GM21360 (cell line): ENCODE measurements around the gene SETBP1.

Experiments
- ATAC-seq: cut with Tn5 transposase; IDR thresholded peaks from one replicate; pipeline ENCODE4 v1.9.1; 2021; ENCODE audit warnings: mild to moderate bottlenecking, moderate library complexity; ENCODE audit not compliant: unreplicated experiment

SETBP1 gene

DNA sequence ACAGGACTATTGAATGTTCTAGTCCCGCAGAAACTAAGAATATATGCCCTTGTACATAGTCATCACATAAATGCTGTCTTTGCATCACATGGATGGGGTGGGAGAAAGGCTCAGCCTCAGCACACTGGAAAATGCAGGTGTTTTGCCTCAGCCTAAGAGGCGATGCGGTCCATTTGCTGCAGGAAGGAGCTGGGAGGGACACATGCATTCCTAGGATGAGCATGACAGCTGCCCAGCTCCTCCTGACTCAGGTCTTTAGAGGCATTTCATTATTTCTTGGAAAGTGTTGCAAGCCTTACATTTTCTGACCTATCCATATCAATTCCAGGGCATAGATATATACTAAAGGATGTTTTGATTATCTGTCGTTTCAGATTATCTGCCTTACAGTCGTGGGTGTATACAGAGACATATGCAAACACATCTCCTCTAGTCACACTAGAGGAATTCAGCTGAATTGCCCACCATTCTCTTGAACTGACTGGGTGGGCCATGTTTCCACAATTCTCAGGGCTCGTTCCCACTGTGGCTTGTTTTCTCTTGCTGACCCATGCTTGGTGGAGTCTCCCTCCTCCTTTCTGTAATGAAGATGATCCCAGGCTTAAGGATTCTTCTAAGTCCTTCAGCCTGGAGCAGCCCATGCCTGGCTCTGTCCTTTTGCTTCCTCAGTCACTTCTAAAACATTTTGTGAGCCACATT, 156.9 kb downstream of the SETBP1 start:
- no peak for ATAC-seq

DNA sequence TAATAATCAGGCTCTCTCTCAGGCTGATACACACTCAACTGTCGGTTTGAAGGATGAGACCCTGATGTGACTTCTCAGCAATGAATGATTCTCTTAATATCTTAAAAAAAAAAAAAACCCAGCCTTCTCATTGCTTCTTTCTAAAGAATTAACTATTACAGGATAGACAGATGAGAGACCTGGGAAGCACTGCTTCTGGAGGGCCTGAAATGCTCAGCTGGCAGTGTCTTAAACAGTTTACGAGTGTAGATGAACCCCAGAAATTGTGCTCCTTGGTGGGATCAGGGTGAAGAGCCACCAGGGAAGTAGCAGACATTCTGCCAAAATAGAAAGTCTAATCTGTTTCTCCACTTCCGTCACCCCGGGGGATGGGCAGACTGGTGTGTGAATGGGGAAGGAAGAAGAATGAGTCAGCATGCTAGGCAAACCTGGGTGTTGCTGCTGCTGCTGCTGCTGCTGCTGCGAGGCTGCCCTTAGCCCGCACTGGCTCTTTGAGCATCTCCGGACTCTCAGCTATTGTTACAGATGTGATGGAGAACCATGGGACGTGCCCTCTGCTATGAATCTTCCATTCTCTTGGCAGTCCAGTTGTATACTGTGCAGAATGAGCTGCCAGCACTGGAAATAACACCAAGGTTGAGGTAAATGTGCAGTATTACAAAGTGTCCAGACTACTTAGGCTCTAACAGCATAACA, 158.4 kb downstream of the SETBP1 start:
- peak; percentile 98 for ATAC-seq

DNA sequence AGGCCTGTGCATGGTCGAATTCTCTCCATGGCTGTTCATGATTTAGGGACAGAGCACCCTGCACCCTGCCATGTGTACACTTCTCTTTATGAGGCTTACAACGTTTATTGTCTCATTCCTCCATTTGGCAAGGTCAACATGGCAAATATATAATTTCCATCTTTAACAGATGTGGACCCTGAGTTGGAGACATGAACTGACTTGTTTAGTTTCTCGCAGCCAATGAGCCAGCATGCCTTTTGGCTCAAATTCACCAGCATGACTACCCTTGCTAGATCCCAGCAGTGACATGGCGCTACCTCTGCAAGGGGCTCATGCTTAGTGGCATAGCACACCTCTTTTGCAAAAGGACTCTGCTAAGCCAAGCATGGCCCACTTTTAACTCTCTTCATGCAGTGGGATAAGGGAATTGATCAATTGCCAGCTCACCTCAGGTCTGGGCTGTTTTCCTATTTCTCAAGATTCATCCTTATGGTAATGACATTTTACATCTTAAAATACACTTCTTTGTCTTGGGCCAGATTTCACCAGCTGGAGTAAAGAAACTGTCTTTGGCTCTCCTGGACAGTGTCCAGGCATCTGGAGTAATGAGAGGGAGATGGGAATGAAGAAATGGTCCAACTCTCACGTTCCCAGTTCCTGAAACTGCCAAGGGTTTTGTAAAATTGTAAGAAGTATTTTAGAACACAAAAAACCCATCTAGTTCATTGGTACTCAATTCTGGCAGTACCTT, 159.5 kb downstream of the SETBP1 start:
- ATAC-seq: no peak

DNA sequence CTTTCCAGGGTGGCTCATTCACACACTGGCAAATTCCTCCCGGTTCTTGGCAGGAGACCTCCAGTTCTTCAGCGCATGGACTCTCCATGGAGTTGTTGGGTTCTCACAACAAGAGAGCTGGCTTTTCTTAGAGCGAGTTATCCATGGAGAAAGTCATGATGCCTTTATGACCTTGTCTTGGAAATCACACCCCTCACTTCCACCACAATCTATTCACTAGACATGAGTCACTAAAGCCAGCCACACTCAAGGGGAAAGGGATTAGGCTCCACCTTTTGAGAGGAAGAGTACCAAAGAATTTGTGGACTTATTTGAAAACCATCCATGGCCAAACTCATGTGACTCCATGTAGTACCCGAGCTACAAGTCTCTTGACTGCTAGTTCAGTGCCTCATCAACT, 160.5 kb downstream of the SETBP1 start:
- no peak for ATAC-seq

DNA sequence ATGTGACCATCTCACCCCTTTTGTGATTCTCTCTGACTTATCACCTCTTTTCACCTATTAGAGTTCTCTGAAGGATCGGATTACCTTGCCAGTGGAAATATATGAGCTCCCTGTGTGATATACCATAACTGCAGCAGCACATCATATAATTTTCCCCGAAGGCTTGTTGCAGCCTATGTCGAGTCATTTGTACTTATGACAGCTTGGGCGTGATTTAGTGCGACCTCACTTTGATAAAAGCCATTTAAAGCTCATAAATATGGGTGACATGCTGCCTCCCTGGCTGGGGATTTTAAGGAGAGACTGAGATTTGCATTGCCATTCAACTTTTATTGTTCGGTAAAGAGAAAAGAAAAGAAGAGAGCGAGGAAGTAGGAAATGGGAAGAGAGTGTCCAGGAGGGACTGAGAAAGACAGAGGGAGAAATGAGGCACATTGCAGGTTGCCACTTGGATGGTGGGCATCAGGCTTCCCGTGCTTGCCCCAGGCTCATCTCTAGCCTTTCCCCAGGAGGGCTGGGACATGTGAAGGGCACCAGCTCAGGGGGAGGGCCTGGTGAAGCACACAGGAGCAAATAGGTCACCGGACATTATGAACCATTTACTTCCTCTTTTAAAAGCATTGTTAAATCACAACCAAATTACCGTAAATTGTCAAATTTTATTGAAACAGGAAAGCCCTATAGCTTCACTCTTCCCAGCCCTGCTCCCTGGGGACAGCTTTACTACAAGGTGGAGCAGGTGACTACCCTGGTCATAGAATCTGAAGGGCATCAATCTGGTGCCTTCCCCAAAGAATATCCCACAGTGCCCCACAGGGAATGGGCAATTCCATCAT, 161.3 kb downstream of the SETBP1 start:
- no peak for ATAC-seq

DNA sequence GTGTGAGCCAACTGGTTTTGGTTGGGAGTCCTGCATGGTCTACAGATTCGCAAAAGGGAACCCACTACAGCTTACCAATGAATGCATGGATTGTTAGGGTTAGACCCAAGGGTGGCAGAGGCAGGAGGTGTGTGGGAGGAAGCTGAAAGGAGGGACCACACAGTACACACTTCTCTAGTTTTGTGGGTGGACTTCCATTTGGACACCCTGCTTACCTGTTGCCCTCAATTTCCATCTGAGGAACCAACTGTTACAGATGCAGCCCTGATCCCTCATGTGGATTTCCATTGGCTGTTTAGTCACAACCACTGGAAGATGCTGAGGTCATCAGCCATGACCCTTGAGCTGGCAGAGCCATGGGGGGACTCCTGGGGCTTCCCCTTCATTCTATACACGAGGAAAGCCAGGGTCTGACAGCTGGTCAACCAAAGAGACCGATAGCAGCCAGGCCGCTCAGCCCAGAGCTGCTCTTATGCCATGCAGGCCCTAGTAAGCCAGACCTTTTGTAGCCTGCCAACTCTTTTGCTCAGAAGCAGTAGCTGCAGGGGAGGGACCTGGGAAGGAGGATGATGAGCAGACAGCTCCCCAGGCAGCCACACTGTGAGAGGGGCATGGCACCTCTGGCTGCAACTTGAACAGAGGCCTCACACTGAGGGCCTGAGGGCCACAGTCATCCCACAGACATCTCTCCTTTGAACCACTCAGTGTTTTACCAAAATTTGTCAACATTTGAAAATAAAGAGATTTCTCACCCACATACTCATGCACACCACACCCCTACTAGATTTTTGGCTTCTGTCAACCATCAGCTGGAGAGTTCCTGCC, 162.1 kb downstream of the SETBP1 start:
- ATAC-seq: no peak

DNA sequence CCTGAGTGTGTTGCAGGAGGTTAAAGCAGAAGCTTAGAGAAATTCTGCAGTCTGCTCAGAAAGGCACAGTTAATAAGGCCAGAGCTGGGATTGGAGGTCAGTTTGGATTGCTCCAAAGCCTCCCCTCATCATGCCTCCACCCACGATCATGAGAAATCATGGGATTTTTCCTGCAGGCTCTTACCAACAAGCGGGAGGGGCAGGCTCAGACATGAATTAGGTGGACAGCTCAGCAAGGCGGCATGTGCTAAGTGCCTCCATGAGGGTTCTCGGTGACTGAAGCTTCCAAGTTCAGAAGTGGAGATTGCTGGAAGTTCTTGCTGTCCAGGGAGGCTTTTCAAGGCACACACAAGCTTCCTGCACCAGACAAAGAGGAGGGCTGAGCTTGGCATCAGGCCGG, 163.8 kb downstream of the SETBP1 start:
- no peak for ATAC-seq

DNA sequence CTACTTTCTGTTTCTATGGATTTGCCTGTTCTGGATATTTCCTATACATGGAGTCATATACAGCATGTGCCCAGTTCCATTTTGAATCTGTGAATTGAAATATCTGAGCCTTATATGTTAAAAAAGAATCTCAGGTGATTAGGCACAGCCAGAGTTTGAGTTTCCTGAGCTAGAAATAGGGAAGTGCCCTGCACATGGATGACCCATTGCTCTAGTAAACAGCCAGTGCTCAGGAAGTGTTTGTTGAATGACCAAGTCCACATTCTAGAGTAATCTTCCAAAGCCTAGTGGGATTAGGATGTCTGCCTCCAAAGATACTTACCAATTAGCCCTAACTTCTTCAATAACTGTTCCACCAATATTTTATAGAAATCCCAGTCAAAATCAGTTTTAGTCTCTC, 165.8 kb downstream of the SETBP1 start:
- ATAC-seq: no peak

DNA sequence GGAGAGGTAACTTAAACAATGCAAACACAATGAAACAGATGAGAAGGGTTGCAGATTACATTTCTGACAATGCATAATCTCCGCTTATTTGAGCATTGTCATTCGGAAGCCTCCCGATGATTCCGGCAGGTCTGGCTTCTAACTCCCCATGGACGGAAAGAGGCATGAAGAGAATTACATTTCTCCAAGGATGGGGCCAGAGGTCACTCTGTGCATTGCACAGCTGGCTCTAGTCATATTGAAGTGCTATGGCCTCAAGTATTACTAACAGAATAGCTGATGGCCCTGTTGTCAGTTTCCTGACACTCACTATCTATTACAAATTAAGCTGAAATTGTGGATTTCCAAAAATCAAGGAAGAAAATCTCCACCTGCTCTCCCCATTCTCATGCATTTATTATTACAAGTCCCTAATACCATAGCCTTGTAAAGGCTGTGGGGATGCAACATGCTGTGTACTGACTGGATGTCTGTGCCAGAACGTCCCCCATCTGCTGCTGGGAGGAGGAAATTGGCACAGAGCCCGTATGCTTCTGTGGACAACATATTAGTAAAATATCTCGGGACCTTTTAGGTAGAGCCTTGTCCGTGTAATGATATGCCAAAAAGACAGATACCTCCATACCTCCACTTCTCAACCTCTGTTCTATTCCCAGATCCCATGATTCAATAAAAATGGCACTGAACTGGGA, 168.1 kb downstream of the SETBP1 start:
- ATAC-seq: no peak

DNA sequence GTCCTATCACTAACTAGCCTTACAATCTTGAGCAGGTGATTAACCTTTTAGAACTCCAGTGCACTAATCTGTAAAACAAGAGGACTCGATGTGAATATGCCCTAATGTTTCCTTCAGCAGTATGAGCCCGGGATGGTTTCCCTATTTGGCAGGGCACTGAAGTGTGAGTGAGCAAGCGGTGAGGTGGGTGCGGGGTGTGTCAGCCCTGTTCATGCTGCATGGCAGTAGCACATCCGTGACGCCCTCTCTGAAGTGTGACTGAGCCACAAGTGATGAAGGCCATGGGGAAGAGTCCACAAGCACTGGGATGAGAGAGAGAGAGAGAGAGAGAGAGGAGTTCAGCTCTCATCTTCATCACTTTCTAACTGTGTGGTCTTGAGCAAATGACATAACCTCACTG, 168.7 kb downstream of the SETBP1 start:
- ATAC-seq: no peak

DNA sequence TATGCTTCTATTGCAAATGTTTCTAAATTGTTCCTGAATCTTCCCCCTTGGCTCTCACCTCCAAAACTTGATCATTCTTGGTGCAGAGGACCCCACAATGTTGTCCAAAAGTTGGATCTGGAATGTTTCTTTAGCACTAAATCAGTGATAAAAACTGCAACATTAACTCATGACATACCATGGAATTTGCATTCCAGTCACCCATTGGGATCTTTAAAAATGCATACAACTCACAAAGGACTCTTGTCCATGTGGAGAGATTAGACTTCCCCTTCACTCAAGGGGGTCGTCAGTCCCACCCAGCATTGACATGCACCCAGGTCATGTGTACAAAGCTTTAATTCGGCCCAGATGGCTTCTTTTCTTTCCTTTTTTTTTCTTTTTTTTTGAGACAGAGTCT, 169.3 kb downstream of the SETBP1 start:
- ATAC-seq: no peak

DNA sequence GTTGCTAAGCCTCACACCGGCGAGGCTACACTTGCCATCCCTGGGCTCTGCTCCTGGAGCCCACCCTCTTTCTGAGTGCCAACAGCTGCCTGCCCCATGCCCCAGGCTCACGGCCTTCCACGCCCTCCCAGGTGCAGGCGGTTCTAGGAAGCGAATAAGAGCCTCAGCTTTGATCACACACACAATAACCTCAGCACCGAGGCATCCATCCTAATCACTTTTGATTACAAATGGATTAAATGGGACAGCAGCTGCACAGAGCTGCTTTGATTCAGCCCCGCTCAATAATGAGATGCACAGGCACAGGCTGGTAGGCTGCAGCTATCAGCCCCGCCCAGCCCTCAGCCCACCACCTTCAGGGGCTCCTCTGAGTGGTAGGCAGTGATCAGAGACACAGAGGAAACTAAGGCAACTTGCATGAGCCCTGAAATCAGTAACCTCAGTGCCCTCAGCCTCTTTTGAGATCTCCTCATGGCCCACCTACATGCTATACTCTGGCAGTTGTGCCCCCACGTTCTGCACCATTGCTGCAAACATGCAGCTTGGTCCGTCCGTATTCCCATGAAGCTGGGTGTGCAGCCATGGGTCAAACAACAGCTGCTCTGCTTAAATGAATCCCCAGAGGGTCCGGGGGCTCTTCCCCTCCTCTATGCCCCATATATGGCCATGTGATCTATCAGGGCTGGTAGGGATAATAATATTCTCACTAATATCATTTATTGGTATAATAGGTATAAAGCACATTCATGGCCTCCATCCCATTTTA, 171.4 kb downstream of the SETBP1 start:
- ATAC-seq: no peak

DNA sequence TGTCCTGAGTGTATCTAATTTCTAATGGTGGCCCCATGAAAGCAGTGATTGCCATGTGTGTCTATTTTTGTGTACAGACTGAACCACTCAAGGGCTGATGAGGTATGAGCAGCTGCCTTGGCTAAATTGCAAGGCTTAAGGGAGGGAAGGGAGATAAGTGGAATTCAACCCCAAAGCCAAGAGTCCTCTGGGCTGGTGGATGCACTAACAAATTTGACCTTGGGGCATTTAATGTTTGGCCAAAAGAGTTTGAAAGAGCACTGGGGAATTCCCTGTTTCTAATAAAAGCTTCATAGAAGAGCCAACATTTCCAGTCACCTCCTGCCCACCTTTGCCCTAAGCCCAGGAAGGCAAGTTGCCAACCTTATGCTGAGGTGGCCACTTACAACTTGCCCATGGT, 172.1 kb downstream of the SETBP1 start:
- no peak for ATAC-seq

DNA sequence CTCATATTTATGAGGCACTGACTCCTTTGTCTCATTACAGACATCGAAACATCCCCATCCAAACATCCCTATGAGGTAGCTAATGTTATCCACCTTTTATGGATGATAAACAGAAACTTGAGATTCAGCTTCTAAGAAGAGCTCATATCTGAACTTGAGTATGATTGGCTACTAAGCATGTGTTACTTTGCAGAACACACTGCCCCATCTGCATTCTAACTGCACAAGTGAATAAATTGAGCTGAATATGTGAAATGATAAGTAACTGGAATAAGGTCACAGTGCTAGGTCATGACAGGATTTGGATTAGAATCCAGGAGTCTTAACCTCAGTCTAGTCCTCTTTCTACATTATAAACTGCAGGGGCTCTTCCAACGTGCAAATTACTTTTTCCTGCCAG, 172.7 kb downstream of the SETBP1 start:
- no peak for ATAC-seq

DNA sequence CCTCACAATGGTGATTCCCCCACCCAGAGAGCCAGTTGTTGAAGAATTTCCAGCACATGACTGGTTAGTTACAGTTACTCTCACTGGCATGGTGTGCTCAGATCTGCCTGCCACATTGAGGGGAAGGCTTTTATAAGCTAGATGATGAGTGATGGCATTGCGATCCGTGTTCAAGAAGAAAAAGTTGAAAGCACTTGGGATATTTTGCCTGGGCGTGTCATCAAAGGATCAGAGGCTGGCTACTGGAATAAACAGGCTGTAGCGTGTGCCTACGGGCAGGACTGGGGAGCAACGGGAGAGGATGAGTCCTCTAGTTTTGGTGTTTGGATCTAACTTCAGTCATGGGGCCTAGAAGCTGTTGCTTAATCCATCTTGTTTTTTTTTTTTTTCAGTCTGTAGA, 175.0 kb downstream of the SETBP1 start:
- ATAC-seq: no peak

DNA sequence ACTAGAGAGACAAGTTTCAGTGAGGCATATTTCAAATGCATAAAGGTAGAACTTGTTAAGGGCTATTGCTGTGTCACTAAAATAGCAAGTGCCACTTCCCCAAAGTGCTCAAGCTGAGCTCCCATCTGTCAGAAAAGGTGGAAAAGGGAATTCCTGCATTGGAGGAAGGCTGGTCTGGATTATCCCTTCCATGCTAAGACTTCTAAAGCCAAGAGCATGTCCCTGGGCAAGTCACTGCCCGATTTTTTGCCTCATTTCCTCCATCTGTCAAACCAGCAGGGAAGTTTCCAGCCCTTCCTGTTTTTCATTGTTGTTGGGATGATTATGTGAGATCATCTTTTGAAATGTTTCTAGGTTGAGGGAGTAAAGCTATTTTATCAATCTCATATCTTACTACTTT, 175.5 kb downstream of the SETBP1 start:
- no peak for ATAC-seq

DNA sequence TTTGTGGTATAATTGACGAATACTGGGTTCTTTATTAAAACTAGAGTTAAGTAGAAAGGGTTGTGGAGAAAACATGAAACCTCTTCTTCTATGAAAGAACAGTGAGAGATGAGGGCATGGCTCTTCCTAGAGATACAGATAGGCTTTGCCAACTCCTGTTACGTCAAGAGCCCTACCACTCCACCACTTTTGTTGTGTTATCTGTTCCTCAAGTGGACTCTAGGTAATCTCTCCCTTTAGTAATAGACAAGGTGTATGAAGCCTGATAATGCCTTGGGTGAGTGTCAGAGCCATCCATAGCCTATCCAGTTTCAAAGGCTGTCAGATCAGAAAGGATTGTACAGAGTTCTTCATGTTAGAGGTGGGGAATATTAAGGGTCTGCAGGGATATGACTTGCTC, 176.4 kb downstream of the SETBP1 start:
- no peak for ATAC-seq

DNA sequence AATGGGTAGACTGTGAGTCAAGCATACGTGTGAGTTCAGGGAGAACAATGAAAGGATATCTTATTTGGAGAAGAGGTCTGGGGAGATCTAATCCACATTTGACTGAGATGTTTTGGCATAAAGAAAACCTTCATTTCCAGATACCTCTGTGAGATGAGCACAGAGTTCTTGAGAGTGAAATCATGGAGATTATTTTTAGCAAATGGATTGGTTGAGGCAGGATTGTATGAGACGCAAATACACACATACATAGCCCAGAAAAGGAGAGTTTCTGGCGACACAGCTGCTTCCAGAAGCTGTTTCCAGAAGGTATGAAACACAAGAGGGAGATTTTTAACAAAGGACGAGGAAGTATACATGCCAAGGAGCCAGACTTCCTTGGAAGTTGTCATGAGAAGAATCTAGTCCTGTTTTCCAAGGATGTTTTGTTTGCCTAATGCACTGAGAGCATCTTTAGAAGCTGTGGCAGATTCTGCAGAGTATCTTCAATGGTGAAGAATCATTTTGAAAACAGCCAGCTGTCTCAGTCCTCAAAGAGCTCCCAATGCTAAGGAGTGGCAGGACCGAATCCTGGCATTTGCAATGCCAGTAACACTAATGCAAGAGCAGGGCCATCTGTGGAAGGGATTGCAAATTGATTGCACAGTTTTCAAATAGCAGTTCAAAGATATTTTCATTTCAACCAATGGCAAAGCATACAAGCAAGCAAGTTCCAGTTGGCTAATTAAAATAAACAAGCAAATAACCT, 177.2 kb downstream of the SETBP1 start:
- ATAC-seq: no peak
